GM13977 (cell line): Measurements from ENCODE around the gene GSG1.
"Not testable (repeated sequence)": the region's sequence is repeated elsewhere in the genome, so short reads cannot be mapped to it uniquely, and the experiment has no call there.

Source experiments
- DNase-seq: peaks from one replicate; pipeline ENCODE4 v3.0.0; 2012; ENCODE audit warnings: low spot score
- in situ Hi-C: fragments of 300-500 bp; cut with MboI; formaldehyde crosslinking; loops from one replicate; pipeline ENCODE4 v1.12.0; 2022; ENCODE audit warnings: low sequenced_read_pairs, low pct_unique_long_range_greater_than_20kb, mixed read lengths, inconsistent platforms; ENCODE audit not compliant: unreplicated experiment
- TF ChIP-seq, protein P1 (sequence below): IDR thresholded peaks from 2 replicates; pipeline ENCODE4 v1.5.1; 2012; ENCODE audit warnings: mild to moderate bottlenecking, control low read depth; ENCODE audit not compliant: insufficient read depth; ENCODE audit errors: extremely low read depth, missing control alignments

Gene GSG1

DNA sequence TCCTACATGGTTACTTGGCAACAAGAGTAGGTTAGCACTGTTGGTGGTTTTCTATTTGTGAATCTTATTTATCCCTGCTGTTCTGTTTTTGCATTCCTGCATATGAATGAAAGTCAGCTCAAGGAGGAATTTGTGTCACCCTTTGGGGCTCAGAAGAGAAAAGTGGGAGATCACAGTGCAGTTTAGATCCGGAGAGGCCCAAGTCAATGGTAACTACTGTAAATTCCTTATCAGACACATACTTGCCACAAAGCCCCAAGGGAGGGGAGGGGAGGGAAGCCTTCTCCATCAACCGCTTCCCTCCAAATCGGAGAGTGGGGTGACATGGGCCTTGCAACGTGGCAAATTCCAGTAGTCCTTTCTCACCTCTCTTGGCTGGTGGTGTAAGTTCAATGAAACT, 15.0 kb downstream of the GSG1 start:
- in situ Hi-C loops, result no loop called here
- no peak for DNase-seq
- TF ChIP-seq, protein P1, sequence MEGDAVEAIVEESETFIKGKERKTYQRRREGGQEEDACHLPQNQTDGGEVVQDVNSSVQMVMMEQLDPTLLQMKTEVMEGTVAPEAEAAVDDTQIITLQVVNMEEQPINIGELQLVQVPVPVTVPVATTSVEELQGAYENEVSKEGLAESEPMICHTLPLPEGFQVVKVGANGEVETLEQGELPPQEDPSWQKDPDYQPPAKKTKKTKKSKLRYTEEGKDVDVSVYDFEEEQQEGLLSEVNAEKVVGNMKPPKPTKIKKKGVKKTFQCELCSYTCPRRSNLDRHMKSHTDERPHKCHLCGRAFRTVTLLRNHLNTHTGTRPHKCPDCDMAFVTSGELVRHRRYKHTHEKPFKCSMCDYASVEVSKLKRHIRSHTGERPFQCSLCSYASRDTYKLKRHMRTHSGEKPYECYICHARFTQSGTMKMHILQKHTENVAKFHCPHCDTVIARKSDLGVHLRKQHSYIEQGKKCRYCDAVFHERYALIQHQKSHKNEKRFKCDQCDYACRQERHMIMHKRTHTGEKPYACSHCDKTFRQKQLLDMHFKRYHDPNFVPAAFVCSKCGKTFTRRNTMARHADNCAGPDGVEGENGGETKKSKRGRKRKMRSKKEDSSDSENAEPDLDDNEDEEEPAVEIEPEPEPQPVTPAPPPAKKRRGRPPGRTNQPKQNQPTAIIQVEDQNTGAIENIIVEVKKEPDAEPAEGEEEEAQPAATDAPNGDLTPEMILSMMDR, result no peak

DNA sequence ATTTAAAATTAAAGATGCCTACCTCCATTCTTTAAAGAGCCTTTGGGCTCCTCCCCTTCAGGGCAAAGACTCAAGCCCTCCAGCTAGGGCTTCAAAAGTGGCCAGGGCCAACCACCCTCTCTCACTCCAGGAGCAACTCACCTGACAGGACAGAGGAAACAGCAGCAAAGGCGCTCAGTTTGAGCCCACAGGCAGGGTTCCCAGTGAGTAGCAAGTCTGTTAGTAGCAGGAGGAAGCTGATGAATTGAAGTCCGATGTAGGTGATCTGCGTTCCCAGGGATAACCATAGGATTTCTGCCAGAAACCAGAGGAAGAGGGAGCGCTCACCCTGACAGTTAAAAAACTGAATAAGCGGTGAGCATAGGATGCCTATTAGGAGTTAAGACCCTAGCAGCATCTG, 15.7 kb downstream of the GSG1 start:
- in situ Hi-C loops, result no loop called here
- TF ChIP-seq, protein P1, result no peak
- DNase-seq, result no peak

DNA sequence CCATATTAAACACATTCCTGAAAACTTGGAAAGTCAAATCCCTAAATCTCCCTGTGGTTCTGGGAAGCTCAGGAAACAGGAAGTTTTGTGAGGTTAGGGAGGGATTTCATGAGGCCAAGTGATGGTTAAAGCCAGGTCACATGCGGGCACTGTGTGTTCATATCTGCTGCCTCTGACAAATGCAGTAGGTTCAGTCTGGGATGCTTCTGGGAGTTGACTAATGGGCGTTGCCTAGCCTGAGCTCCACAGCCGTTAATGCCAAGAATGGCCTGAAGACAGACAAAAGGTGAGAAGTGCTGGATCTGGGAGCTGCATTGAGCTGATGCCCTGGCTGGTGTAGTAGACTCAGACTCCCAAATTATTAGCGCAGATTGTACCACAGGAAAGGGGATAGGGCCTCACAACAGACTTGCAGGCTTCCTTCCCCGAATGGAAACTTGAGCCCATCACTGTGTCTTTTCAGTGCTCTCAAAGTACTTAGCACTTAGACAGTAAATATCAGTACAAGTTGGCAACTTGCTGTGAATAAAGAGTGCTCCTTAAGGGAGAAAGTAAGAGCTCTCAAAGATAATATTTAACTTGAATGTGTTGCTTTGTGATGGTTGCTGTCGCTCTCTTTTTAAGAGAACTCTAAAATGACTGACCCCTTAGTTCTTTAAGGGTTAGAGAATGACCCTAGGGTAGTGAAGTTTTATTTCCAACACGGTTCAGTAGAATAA, 17.3 kb downstream of the GSG1 start:
- in situ Hi-C loops, result no loop called here
- TF ChIP-seq, protein P1, result no peak
- DNase-seq, result no peak

DNA sequence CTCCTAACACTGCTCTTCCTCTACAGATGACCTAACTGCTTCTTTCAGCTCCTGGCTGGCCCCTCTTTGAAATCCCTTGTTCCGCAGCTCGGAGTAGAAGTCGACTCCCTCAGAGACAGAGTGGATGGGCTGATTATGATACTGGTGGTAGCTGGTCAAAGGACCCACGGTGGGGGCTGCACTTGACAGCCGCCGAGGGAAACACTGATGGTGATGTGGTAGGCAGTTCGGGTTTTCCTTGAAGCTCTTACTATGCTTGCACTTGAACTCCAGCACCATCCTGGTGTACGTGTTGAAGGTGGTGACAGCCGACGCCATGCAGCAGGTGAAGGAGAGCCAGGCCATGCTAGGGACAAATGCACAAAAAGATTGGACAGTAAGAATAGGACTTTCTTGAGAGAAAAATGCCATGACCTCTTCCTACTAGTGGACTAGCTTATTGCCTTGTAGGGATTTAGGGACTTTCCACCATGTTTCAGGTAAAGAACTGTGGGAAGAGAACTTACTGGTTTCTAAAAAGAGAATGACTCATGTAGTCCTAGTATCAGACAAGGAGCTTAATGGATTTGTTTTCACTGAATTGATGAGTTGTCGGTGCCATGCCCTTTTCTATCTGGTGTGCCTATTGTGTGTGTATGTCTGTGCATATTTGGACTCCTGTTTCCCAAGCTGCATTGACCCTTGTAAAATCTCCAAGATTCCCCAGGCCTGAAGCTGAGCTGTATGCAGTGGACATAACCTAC, 18.4 kb downstream of the GSG1 start:
- in situ Hi-C loops, result no loop called here
- no peak for DNase-seq
- TF ChIP-seq, protein P1, result no peak

DNA sequence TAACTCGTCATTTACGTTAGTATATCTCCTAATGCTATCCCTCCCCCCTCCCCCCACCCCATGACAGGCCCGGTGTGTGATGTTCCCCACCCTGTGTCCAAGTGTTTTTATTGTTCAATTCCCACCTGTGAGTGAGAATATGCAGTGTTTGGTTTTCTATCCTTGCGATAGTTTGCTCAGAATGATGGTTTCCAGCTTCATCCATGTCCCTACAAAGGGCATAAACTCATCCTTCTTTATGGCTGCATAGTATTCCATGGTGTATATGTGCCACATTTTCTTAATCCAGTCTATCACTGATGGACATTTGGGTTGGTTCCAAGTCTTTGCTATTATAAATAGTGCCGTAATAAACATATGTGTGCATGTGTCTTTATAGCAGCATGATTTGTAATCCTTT, 19.8 kb downstream of the GSG1 start:
- DNase-seq, in situ Hi-C loops: not testable (repeated sequence)

DNA sequence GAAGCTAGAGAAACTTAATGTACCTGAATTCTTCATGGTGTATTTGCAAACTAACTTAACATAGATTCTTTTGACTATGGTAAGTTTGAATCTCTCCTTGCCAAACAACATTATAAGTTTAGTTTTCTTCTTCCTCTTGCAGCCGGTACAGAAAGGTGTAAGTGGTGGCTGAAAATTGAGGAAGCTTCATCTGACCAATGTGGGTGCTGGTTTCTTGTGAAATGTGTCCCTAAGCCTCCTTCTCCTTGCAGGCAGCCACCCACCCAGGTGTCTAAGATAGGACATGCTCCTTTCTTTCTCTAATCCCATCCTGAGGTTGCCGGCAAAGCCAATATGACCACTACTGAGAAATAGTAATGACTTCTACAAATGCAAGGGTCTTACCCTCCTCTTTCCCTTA, 20.6 kb downstream of the GSG1 start:
- TF ChIP-seq, protein P1, result no peak
- in situ Hi-C loops, result no loop called here
- no peak for DNase-seq

DNA sequence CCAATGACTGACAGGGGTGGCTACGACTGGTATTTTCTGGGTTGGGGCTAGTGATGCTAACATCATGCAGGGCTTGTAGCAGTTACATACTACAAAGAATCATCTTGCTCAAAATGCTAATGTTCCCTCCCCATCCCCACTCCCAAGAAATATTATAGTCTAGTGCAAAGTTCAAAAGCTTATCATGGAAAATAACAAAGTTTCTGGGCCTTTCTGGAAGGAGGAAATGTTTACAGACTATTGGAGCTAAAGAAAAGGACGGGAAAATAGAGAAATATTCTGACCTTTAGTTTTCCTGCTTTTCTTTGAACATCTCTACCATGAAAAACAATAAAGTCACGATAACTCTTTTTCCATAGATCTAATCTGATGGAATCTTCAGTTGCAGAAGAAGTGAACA, 23.2 kb downstream of the GSG1 start:
- in situ Hi-C loops, result no loop called here
- no peak for DNase-seq

More for the DNA sequence above, 23.2 kb downstream of the GSG1 start:
- TF ChIP-seq, protein P1, result no peak
